GM18505 (cell line): ENCODE measurements around the gene CFAP157.

Experiments
- ATAC-seq: cut with Tn5 transposase; IDR thresholded peaks from one replicate; pipeline ENCODE4 v1.9.1; 2021; ENCODE audit not compliant: unreplicated experiment
- POLR2A ChIP-seq: IDR thresholded peaks from 4 replicates; pipeline ENCODE4 v1.6.1; 2011; ENCODE audit warnings: borderline replicate concordance; ENCODE audit not compliant: insufficient read depth, insufficient read length; ENCODE audit errors: extremely low read depth

The CFAP157 gene

DNA sequence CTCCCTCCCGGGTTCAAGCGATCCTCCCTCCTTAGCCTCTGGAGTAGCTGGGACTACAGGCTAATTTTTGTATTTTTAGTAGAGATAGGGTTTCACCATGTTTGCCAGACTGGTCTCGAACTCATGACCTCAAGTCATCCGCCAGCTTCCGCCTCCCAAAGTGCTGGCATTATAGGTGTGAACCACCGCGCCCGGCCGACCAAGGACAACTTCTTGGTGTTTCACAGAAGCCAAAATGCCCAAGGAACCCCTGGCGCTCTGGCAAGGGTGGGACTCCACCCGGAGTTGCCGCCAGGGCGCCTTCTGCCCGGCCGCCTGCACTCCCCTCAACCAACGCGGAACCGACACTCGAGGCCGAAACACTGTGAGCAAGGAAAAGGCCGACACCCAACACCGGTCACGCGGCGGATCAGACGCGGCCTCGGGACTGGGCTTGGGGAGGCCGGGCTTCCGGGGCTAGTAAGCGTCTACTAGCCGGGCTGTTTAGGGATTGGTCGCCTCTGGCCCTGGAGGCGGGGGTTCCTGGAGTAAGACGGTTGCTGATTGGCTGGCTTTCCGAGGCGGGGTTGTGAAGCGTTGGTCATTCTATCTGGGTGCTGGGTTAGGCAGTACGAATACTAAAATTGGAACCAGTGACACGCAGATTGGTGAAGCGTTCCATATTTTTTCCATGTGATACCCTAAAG, 7.7 kb upstream of the CFAP157 start:
- TF ChIP-seq POLR2A: no peak
- peak; percentile 77 for ATAC-seq

DNA sequence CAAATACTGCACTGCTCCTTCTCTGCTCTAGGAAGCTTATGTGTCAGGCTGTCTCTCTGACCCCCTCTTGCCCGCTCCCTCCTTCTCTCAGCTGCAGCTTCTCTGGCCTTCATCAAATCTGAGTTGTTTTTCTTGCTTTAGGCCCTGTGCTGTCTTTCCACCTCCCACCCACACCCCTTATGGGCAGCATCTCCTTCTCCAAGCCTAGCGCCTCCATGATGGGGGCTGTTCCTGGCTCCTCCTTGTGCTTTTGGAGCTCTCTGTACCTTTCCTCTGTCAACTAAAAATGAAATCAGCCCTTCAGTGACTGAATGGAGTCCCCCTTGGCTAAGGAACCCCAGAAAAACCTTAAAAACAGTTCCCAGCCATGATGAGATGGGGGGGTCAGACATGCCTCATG, 6.6 kb upstream of the CFAP157 start:
- ATAC-seq: no peak
- TF ChIP-seq POLR2A: no peak

DNA sequence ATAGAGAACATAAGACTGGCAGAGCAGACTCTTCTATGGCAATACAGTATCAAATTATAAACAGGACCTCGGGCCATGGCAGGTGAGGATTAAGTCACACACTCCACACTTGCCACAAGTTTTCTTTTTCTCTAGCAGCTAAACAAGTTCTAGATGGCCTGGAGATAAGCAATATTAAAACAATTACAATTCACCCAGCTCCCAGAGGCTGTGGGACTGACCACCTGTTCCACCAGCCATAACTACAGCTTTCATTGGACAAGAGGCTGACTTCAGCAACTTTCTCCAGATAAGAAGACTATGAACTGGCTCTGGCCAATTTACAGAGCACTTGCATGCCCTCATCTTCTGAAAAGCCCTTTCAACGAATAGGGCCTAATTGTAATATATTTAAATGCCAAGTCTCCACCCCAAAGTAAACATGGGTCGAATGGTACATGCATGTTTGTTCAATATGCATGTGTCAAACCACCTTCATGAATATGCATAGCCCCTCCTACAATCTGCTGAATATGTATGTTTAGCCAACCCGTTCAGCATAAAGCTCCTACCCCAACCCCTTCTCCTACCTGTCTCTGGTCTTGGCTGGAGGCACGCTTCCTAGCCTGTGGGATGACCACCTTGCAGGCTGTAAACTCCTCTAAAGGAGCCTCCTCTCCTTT, 6.1 kb upstream of the CFAP157 start:
- no peak for ATAC-seq
- TF ChIP-seq POLR2A: no peak

DNA sequence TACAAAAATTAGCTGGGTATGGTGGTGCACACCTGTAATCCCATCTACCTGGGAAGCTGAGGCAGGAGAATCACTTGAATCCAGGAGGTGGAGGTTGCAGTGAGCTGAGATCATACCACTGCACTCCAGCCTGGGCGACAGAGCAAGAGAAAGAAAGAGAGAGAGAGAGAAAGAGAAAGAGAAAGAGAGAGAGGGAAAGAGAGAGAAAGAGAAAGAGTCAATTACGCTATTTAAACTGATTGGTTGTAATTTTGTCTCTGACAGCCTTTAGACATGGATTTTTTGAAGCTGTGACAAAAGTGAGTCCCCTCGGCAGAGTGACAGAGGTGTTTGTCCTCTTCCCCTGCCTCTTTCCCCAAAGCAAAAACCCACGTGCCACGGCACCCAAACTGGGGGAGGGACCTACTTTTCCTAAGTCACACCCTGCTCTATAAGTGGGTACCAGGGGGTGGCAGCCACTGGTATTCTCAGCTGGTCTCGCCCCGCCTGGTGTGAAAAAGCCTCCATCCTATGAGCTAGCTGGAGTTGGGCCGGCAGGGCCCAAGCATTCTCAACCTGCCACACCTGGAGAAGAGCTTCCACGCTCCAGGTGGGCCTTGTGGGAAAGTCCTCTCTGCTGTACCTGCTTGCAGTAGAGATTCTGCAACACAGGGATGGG, 3.4 kb upstream of the CFAP157 start:
- ATAC-seq: no peak
- TF ChIP-seq POLR2A: no peak

DNA sequence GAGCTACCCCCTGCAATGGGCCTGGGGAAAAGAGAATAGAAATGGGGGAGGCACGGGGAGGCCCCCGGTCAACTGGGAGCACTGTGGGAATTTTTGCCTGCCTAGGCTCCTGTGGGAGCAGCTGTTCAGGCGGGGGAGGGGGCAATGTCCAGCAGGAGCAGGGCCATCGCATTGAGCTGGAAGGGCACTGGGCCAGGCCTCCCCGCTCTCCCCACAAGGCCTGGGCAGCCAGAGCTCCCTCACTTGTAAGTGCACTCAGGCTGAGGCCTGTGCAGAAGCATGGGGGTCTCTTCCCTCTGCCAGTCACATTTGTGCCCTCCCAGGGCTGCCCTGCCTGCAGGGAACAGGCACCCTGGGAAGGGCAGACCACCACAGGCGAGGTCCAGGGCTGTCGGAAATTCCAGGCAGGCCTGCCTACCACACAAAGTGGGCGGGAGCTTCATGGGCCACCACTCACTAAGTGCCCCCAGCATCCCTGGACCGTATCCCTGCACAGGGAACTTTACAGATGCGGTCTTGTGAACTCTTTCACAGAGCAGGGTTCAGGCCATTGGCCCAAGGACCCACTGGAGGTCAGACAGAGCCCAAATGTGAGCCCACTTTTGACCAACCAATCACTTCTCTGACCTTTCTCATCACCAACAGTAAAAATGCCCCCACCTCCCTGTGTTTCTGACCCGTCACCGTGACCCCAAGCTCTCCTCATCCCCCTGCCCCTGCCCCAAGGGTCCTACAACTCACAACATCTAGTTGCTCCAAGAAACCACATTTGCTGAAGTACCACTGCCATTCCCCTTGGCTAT, 1.0 kb upstream of the CFAP157 start:
- no peak for TF ChIP-seq POLR2A
- ATAC-seq: no peak

DNA sequence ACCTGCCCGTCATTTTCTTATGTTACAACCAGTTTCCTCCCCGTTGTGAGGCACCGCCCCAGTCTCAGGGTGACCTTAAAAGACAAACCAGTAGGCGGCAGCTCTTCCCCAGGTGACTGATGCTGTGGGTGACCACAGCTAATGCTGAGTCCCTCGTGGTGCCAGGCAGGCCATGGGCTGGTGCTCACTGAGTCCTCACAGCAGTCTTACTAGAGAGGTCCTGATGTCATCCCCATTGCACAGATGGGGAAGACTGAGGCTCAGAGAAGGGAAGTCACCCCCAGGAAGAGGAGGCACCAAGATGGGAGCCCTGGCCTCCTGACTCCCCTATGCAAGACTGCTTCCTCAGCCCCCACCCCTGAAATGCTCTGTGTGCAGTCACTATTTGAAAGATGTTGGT, 978 bp downstream of the CFAP157 start:
- TF ChIP-seq POLR2A: no peak
- ATAC-seq: no peak

DNA sequence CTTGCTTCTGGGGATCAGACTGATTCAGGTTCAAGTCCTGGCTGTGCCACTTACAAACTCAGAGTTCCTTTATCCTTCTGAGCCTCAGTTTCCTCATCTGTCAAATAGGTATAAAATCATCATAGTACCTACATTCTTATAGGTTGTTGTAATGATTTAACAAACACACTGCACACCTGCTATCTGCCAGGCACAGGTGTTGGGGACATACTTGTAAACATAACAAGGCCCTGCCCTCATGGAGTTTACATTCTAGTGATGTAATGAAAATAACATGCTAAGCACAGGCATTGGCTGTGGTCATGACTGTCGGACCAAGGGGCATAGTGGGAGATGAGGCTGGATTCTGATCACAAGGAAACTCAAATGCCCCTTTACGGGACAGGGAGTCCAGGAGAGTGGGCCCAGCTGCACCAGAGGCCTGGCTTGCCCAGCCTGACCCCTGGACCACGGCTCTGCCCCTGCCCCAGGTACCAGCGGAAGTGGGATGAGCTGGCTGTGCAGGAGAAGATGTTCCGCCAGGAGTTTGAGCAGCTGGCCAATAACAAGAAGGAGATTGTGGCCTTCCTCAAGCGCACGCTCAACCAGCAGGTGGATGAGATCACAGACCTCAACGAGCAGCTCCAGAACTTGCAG, 2.3 kb downstream of the CFAP157 start:
- ATAC-seq: no peak
- no peak for TF ChIP-seq POLR2A

DNA sequence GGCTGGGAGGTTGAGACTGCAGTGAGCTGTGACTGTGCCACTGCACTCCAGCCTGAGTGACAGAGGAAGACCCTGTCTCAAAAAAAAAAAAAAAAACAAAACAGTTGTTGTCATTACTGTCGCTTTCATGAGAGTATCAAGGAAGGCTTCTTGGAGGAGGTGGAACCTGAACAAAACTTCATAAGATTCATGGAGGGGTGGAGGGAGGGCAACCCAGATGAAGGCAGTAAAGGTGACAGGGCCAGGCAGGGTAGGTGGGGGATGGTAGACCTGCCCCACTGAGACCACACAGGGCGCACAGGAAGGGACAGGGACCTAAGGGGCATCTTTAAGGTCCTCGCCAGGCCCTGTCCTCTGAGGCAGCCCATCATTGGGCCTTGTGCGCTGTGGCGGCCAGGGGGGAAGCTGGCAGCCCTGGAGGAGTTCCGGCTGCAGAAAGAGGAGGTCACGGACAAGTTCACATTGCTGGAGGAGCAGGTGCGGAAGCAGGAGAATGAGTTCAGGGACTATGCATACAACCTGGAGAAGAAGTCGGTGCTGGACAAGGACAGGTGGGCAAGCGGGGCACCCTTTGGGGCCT, 3.5 kb downstream of the CFAP157 start:
- no peak for ATAC-seq
- no peak for TF ChIP-seq POLR2A

DNA sequence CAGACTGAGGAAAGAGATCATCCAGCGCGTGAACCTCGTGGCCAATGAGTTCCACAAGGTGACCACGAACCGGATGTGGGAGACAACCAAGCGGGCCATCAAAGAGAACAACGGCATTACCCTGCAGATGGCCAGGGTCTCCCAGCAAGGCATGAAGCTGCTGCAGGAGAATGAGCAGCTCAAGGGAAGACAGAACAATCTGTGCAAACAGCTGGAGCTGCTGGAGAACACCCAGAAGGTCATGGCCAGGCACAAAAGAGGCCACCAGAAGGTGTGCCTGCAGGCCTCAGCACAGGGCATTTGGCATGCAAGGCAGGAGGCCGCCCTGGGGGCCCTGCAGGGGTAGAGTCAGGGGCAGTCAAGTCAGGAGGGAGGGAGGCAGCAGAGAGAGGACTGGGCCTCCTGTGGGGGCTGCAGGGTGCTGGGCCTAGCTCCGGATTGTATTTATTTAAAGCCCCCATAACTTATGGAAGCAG, 4.5 kb downstream of the CFAP157 start:
- TF ChIP-seq POLR2A: no peak
- no peak for ATAC-seq

DNA sequence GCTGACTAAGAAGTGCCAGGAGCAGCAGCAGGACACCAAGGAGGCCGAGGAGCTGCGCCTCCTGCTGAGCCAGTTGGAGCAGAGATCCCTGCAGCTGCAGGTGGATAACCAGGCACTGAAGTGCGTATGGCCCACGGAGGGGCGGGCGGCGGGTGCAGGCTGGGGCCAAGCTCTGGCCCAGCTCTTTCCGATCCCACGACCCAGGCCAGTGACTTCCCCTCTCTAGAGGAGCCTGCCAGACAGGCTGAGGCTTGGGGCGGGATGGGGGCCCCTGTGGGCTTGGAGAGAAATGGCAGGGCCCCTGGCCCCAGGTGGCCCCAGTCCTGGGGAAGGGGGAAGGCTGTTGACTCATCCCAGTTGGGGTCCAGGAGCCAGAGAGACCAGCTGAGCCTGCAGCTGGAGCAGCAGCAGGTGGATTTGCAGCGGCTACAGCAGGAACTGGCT, 5.1 kb downstream of the CFAP157 start:
- ATAC-seq: no peak
- TF ChIP-seq POLR2A: no peak

DNA sequence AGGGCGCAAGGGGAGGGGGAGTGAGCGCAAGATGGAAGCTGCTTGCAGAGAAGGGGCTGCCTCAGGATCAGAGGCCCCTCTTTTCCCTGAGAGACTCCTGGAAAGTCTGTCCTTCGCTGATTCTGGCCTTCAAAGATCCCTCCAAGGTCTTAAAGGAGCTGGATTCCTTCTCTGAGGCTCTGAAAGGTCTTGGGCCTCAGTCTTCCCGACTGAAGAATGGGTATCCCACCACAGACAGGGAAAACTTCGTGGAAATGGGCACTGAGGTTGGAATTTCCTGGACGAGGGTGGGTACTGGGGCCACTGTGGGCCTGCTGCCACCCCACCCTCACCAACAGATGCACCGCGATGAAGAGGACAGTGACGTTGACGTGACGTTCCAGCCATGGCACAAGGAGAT, 5.6 kb downstream of the CFAP157 start:
- no peak for TF ChIP-seq POLR2A
- no peak for ATAC-seq

DNA sequence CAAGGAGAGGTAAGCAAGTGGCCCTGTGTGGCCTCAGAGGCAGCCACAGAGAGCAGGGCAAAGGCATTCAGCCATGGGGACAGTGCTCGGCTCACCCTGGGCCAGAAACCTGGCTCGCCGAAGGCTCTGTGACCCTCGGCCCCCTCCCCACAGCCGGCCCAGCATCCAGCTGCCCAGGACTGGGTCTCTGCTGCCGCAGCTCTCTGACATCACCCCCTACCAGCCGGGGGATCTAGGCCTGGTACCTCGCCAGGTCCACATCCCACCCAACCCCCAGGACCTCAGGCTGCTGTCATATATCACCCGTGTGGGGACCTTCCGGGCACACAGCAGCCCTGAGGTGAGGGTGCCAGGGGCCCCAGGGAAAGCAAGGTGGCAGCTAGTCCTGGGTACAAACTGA, 6.1 kb downstream of the CFAP157 start:
- TF ChIP-seq POLR2A: no peak
- ATAC-seq: no peak
